SK-N-SH (cell line): Measurements from ENCODE around the gene IWS1. TPM values are rescaled to one million over a fixed set of nuclear protein-coding genes. Genes with fewer than 3 reads are reported as not detected.

Source experiments
- CTCF ChIA-PET: fragments of 300-600, 350-600 bp; formaldehyde crosslinking; extraction: SDS; loops from one replicate; lab custom pipeline; 2021; lab: Yijun Ruan, JAX
- POLR2A ChIA-PET: fragments of 350-600 bp; sonication (Branson Sonifier 250); formaldehyde crosslinking; extraction: SDS; loops from one replicate; lab custom pipeline; 2020; ENCODE audit warnings: antibody characterized with exemption, inconsistent platforms; lab: Yijun Ruan, JAX
- DNase-seq: peaks from one replicate; pipeline ENCODE4 v3.0.0; 2012
- H2AFZ ChIP-seq: fragments of 200-600 bp; sonication (generic); 2 replicates; pipeline ENCODE4 v1.8.1; 2016; ENCODE audit warnings: antibody characterized with exemption, mild to moderate bottlenecking, low read depth
- H3F3A ChIP-seq: fragments of 200-600 bp; sonication (generic); replicated peaks from 2 replicates; pipeline ENCODE3; 2016; ENCODE audit warnings: antibody characterized with exemption, mild to moderate bottlenecking; ENCODE audit not compliant: insufficient read depth
- H3K27ac ChIP-seq, 2 experiments: fragments of 200-500 bp in 1 of 2; fragments of 200-600 bp in 1 of 2; sonication (Bioruptor generic) in 1 of 2; sonication (generic), shearing (Covaris generic) in 1 of 2; 2 replicates each; pipeline versions ENCODE4 v1.5.1 to v1.6.1; 2014 to 2016; ENCODE audit warnings: low read depth in 2 of 2, inconsistent platforms in 1 of 2, low read length in 1 of 2, mild to moderate bottlenecking in 1 of 2, mixed read lengths in 1 of 2
- H3K27me3 ChIP-seq: fragments of 200-600 bp; sonication (generic), shearing (Covaris generic); 2 replicates; pipeline ENCODE4 v1.6.1; 2016; ENCODE audit warnings: mixed run types; ENCODE audit not compliant: insufficient read depth
- H3K36me3 ChIP-seq, 2 experiments: fragments of 200-500 bp in 1 of 2; fragments of 200-600 bp in 1 of 2; sonication (Bioruptor generic) in 1 of 2; sonication (generic) in 1 of 2; replicated peaks in 1 of 2; 2 replicates each; pipeline versions ENCODE3 to v1.5.1; 2014 to 2016; ENCODE audit warnings: low read length in 1 of 2, mild to moderate bottlenecking in 1 of 2; ENCODE audit not compliant: insufficient read depth in 2 of 2, control insufficient read depth in 1 of 2
- H3K4me1 ChIP-seq, 2 experiments: fragments of 200-500 bp in 1 of 2; fragments of 200-600 bp in 1 of 2; sonication (Bioruptor generic) in 1 of 2; sonication (generic), shearing (Covaris generic) in 1 of 2; 2 replicates each; pipeline versions ENCODE4 v1.5.1 to v1.6.1; 2014 to 2016; ENCODE audit warnings: low read depth in 1 of 2, low read length in 1 of 2, mixed run types in 1 of 2; ENCODE audit not compliant: insufficient read depth in 2 of 2, control insufficient read depth in 1 of 2
- H3K4me2 ChIP-seq: fragments of 200-600 bp; sonication (generic), shearing (Covaris generic); 2 replicates; pipeline ENCODE4 v1.6.1; 2017; ENCODE audit warnings: mixed run types
- H3K4me3 ChIP-seq, 2 experiments: fragments of 200-500 bp in 1 of 2; fragments of 200-600 bp in 1 of 2; sonication (Bioruptor generic) in 1 of 2; sonication (generic), shearing (Covaris generic) in 1 of 2; 2 replicates each; pipeline versions ENCODE4 v1.5.1 to v1.8.1; 2014 to 2016; ENCODE audit warnings: low read depth in 2 of 2, inconsistent platforms in 1 of 2, low read length in 1 of 2, mild to moderate bottlenecking in 1 of 2, mixed read lengths in 1 of 2, moderate library complexity in 1 of 2
- H3K79me2 ChIP-seq: fragments of 200-600 bp; sonication (generic); 2 replicates; pipeline ENCODE4 v1.8.1; 2017; ENCODE audit warnings: mild to moderate bottlenecking; ENCODE audit not compliant: insufficient read depth
- H3K9ac ChIP-seq: fragments of 200-600 bp; sonication (generic); 2 replicates; pipeline ENCODE4 v1.6.1; 2017; ENCODE audit warnings: mixed run types
- H3K9me2 ChIP-seq: fragments of 200-600 bp; sonication (generic); 2 replicates; pipeline ENCODE4 v1.6.1; 2017; ENCODE audit warnings: mixed run types
- H3K9me3 ChIP-seq: fragments of 200-600 bp; sonication (generic); 2 replicates; pipeline ENCODE4 v1.6.1; 2017; ENCODE audit warnings: mixed run types, mild to moderate bottlenecking, moderate library complexity
- H4K20me1 ChIP-seq: fragments of 200-600 bp; sonication (generic); 2 replicates; pipeline ENCODE4 v1.6.1; 2017; ENCODE audit warnings: mild to moderate bottlenecking, mixed run types; ENCODE audit not compliant: insufficient read depth
- ELF1 ChIP-seq: IDR thresholded peaks from 2 replicates; pipeline ENCODE4 v1.4.0; 2012
- EP300 ChIP-seq, 2 experiments: IDR thresholded peaks; 2 replicates each; pipeline versions ENCODE4 v1.4.0 to v1.6.1; 2012; ENCODE audit warnings: borderline replicate concordance in 1 of 2, low read depth in 1 of 2, low read length in 1 of 2
- FOSL2 ChIP-seq: IDR thresholded peaks from 2 replicates; pipeline ENCODE4 v1.4.0; 2012; ENCODE audit warnings: low read depth, mild to moderate bottlenecking, moderate library complexity, borderline replicate concordance
- MXI1 ChIP-seq: IDR thresholded peaks from 2 replicates; pipeline ENCODE4 v1.6.1; 2012; ENCODE audit warnings: mild to moderate bottlenecking, low read depth, low read length, improper control_type of control experiment
- NFIC ChIP-seq: IDR thresholded peaks from 2 replicates; pipeline ENCODE4 v1.4.0; 2012; ENCODE audit warnings: borderline replicate concordance
- NRF1 ChIP-seq: IDR thresholded peaks from 2 replicates; pipeline ENCODE4 v1.6.1; 2012; ENCODE audit warnings: low read depth, mild to moderate bottlenecking, low read length
- POLR2AphosphoS5 ChIP-seq: IDR thresholded peaks from 2 replicates; pipeline ENCODE4 v1.6.1; 2012; ENCODE audit warnings: low read depth, low read length
- YY1 ChIP-seq: IDR thresholded peaks from 2 replicates; pipeline ENCODE4 v1.4.0; 2012; ENCODE audit warnings: low read depth, mild to moderate bottlenecking
- WGBS: methylation state at CpG from one replicate; pipeline ENCODE4 v1.1.6; 2017; ENCODE audit warnings: low lambda C conversion rate; 5-methylcytosine and 5-hydroxymethylcytosine counted together
- polyA plus RNA-seq, 3 experiments: library from polyadenylated mRNA; depleted of rRNA; stranded (reverse); fragments of >200 nt; gene quantifications; 2 replicates each; pipeline ENCODE4 v1.2.3, GENCODE V29; 2012
- TF ChIP-seq, protein P1 (sequence below): IDR thresholded peaks from 2 replicates; pipeline ENCODE4 v1.4.0; 2012; ENCODE audit warnings: low read depth, borderline replicate concordance
- TF ChIP-seq, protein P2 (sequence below): fragments of 150-350 bp; IDR thresholded peaks from 2 replicates; pipeline ENCODE4 v1.6.1; 2017; ENCODE audit warnings: antibody characterized with exemption, low read length, low read depth, borderline replicate concordance
- TF ChIP-seq, protein P3 (sequence below): IDR thresholded peaks from 2 replicates; pipeline ENCODE4 v1.4.0; 2012; ENCODE audit warnings: low read depth, borderline replicate concordance
- TF ChIP-seq, protein P4 (sequence below): IDR thresholded peaks from 2 replicates; pipeline ENCODE4 v1.6.1; 2012; ENCODE audit warnings: mild to moderate bottlenecking, low read depth, low read length, moderate library complexity
- TF ChIP-seq, protein P5 (sequence below): fragments of 150-350 bp; IDR thresholded peaks from 2 replicates; pipeline ENCODE4 v1.6.1; 2016; ENCODE audit warnings: mild to moderate bottlenecking, low read depth, low read length
- TF ChIP-seq, protein P6 (sequence below): IDR thresholded peaks from 2 replicates; pipeline ENCODE4 v1.4.0; 2012; ENCODE audit warnings: low read depth

Gene IWS1
- polyA plus RNA-seq, 1 of the 3 experiments (the other 2 are of a cell fraction): 24.6 TPM

DNA sequence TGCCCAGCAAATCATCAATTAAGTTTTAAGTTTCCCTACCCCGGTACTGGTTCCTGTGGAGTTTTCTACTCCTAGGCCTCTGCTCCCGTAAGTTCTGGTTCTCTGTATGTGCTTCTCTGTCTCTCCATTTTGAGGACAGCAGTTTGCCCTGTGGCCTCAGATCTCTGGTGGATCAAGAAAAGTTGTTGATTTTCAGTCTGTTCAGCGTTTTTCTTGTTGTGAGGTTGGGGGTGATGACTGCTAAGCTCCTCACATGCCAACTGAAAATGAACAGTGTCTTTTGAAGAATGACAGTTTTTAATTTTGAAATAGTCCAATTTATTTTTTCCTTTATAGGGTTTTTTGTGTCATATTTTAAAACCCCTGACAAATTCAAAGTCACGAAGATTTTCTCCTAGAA is 76.4 kb downstream of the IWS1 start:
- Histone ChIP-seq H3K4me3 (no peak overlapping the region), H3K27ac (no peak overlapping the region), H3K9ac (no peak overlapping the region), H3K9me2 (no peaks in the 10 kb centered on the region), H3K36me3 (no peaks in the 10 kb centered on the region), H4K20me1 (no peaks in the 10 kb centered on the region), H3K4me1 (no peaks in the 10 kb centered on the region; a peak in 1 of 4 replicates), H2AFZ (no peak overlapping the region), H3F3A (no peaks in the 10 kb centered on the region), H3K79me2 (no peaks in the 10 kb centered on the region), H3K9me3 (no peaks in the 10 kb centered on the region), H3K27me3 (no peaks in the 10 kb centered on the region), H3K4me2 (no peak overlapping the region)
- ChIA-PET POLR2A (no interaction called here), CTCF (interaction anchor here (3.2 kb wide), 1 partner anchor 29 kb away, joined by 12 read pairs; no protein-coding TSS in a partner anchor)
- 81% methylated on average over 4 of the region's 4 CpGs for WGBS
- no peak for DNase-seq
- TF ChIP-seq, protein P1, sequence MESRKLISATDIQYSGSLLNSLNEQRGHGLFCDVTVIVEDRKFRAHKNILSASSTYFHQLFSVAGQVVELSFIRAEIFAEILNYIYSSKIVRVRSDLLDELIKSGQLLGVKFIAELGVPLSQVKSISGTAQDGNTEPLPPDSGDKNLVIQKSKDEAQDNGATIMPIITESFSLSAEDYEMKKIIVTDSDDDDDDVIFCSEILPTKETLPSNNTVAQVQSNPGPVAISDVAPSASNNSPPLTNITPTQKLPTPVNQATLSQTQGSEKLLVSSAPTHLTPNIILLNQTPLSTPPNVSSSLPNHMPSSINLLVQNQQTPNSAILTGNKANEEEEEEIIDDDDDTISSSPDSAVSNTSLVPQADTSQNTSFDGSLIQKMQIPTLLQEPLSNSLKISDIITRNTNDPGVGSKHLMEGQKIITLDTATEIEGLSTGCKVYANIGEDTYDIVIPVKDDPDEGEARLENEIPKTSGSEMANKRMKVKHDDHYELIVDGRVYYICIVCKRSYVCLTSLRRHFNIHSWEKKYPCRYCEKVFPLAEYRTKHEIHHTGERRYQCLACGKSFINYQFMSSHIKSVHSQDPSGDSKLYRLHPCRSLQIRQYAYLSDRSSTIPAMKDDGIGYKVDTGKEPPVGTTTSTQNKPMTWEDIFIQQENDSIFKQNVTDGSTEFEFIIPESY: no peak
- no peak for TF ChIP-seq ELF1
- TF ChIP-seq NRF1: no peak
- TF ChIP-seq MXI1: no peak
- no peak for TF ChIP-seq EP300 (IDR thresholded peaks at IDR 0.05; ENCODE audit: borderline replicate concordance in 1 of 2, low read depth in 1 of 2, low read length in 1 of 2)
- TF ChIP-seq, protein P2, sequence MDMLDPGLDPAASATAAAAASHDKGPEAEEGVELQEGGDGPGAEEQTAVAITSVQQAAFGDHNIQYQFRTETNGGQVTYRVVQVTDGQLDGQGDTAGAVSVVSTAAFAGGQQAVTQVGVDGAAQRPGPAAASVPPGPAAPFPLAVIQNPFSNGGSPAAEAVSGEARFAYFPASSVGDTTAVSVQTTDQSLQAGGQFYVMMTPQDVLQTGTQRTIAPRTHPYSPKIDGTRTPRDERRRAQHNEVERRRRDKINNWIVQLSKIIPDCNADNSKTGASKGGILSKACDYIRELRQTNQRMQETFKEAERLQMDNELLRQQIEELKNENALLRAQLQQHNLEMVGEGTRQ: no peak
- no peak for TF ChIP-seq NFIC
- TF ChIP-seq FOSL2: no peak
- TF ChIP-seq, protein P3, sequence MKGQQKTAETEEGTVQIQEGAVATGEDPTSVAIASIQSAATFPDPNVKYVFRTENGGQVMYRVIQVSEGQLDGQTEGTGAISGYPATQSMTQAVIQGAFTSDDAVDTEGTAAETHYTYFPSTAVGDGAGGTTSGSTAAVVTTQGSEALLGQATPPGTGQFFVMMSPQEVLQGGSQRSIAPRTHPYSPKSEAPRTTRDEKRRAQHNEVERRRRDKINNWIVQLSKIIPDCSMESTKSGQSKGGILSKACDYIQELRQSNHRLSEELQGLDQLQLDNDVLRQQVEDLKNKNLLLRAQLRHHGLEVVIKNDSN: no peak
- TF ChIP-seq, protein P4, sequence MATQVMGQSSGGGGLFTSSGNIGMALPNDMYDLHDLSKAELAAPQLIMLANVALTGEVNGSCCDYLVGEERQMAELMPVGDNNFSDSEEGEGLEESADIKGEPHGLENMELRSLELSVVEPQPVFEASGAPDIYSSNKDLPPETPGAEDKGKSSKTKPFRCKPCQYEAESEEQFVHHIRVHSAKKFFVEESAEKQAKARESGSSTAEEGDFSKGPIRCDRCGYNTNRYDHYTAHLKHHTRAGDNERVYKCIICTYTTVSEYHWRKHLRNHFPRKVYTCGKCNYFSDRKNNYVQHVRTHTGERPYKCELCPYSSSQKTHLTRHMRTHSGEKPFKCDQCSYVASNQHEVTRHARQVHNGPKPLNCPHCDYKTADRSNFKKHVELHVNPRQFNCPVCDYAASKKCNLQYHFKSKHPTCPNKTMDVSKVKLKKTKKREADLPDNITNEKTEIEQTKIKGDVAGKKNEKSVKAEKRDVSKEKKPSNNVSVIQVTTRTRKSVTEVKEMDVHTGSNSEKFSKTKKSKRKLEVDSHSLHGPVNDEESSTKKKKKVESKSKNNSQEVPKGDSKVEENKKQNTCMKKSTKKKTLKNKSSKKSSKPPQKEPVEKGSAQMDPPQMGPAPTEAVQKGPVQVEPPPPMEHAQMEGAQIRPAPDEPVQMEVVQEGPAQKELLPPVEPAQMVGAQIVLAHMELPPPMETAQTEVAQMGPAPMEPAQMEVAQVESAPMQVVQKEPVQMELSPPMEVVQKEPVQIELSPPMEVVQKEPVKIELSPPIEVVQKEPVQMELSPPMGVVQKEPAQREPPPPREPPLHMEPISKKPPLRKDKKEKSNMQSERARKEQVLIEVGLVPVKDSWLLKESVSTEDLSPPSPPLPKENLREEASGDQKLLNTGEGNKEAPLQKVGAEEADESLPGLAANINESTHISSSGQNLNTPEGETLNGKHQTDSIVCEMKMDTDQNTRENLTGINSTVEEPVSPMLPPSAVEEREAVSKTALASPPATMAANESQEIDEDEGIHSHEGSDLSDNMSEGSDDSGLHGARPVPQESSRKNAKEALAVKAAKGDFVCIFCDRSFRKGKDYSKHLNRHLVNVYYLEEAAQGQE: no peak
- no peak for TF ChIP-seq POLR2AphosphoS5
- TF ChIP-seq, protein P5, sequence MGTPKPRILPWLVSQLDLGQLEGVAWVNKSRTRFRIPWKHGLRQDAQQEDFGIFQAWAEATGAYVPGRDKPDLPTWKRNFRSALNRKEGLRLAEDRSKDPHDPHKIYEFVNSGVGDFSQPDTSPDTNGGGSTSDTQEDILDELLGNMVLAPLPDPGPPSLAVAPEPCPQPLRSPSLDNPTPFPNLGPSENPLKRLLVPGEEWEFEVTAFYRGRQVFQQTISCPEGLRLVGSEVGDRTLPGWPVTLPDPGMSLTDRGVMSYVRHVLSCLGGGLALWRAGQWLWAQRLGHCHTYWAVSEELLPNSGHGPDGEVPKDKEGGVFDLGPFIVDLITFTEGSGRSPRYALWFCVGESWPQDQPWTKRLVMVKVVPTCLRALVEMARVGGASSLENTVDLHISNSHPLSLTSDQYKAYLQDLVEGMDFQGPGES: no peak
- TF ChIP-seq YY1: no peak
- TF ChIP-seq, protein P6, sequence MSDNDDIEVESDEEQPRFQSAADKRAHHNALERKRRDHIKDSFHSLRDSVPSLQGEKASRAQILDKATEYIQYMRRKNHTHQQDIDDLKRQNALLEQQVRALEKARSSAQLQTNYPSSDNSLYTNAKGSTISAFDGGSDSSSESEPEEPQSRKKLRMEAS: no peak
